Type B pancreatic cell (in vitro differentiated cells): ENCODE results near the gene UNC13A. TPM values are rescaled to one million over a fixed set of nuclear protein-coding genes. Genes with fewer than 3 reads are reported as not detected.

ENCODE experiments used
- DNase-seq: peaks from one replicate; pipeline ENCODE4 v3.0.0; 2021; ENCODE audit warnings: mixed read lengths; ENCODE audit not compliant: unreplicated experiment; ENCODE audit errors: extremely low spot score
- H3K27ac Mint-ChIP-seq: 2 replicates; pipeline ENCODE4 v1.8.0; 2021; ENCODE audit warnings: mild to moderate bottlenecking, mixed read lengths
- H3K27me3 Mint-ChIP-seq: 2 replicates; pipeline ENCODE4 v1.8.0; 2021; ENCODE audit warnings: mixed read lengths
- H3K36me3 Mint-ChIP-seq: 2 replicates; pipeline ENCODE4 v1.8.0; 2021; ENCODE audit warnings: mixed read lengths
- H3K4me1 Mint-ChIP-seq: one replicate; pipeline ENCODE4 v1.8.0; 2021; ENCODE audit warnings: mixed read lengths; ENCODE audit not compliant: unreplicated experiment
- H3K4me3 Mint-ChIP-seq: 2 replicates; pipeline ENCODE4 v1.8.0; 2021; ENCODE audit warnings: mild to moderate bottlenecking, mixed read lengths
- H3K9me3 Mint-ChIP-seq: 2 replicates; pipeline ENCODE4 v1.8.0; 2021; ENCODE audit warnings: mixed read lengths
- CTCF ChIP-seq: fragments of 200-600 bp; sonication (generic); conservative IDR thresholded peaks from 2 replicates; pipeline ENCODE4 v1.5.0; 2021; ENCODE audit warnings: antibody characterized with exemption, mild to moderate bottlenecking
- long read RNA-seq: library from polyadenylated mRNA; unstranded; transcript quantifications from one replicate; pipeline ENCODE4 v2.0.0, GENCODE V29; 2020
- total RNA-seq: library from RNA; stranded (reverse); gene quantifications from 2 replicates; pipeline ENCODE4 v1.2.1, GENCODE V29; 2021; ENCODE audit warnings: low replicate concordance

The UNC13A gene
- 4.3 and 6.2 TPM in 2 replicates for total RNA-seq
- long read RNA-seq, partial matches to known transcripts: 0 of 2 reads
- long read RNA-seq, other reads (novel, unspliced or antisense): 2 of 2 reads

- H3K27me3 Mint-ChIP-seq: peaks cover 67% of the 10 kb centered on the region
- H3K4me1 Mint-ChIP-seq: peaks cover 7% of the 10 kb centered on the region
- no peak for TF ChIP-seq CTCF
- peak within 1 kb of the TSS; percentile 85 for H3K4me3 Mint-ChIP-seq
- DNase-seq: peak; percentile 82
- H3K27ac Mint-ChIP-seq: peak within 1 kb of the TSS; percentile 44
- no peaks in the 10 kb centered on the region for H3K9me3 Mint-ChIP-seq
- no peaks in the 10 kb centered on the region for H3K36me3 Mint-ChIP-seq
Observed at GRCh38 chr19:17687857-17688784, at the start of gene UNC13A. Gene UNC13A (minus strand): TSS chr19:17688354. CDS start chr19:17688199, 155 bp downstream.

- H3K4me3 Mint-ChIP-seq: peak overlapping the region; percentile 36
- no peaks in the 10 kb centered on the region for H3K4me1 Mint-ChIP-seq
- peak overlapping the region; percentile 69 for H3K27ac Mint-ChIP-seq
- no peak for TF ChIP-seq CTCF
- H3K9me3 Mint-ChIP-seq: no peaks in the 10 kb centered on the region
- peaks cover 9% of the 10 kb centered on the region for H3K36me3 Mint-ChIP-seq
- no peaks in the 10 kb centered on the region for H3K27me3 Mint-ChIP-seq
- DNase-seq: no peak
Observed at GRCh38 chr19:17737690-17738153, 49.6 kb upstream of the UNC13A start.

GRCh38 chr19:17735410-17735809 is 47.3 kb upstream of the UNC13A start:
- Mint-ChIP-seq H3K36me3 (peaks cover 27% of the 10 kb centered on the region), H3K9me3 (no peaks in the 10 kb centered on the region), H3K4me3 (no peak overlapping the region), H3K4me1 (peaks cover 5% of the 10 kb centered on the region), H3K27ac (no peak overlapping the region), H3K27me3 (no peaks in the 10 kb centered on the region)
- no peak for DNase-seq
- TF ChIP-seq CTCF: no peak

GRCh38 chr19:17734146-17734545 is 46.0 kb upstream of the UNC13A start:
- H3K36me3 Mint-ChIP-seq: peaks cover 33% of the 10 kb centered on the region
- no peak for TF ChIP-seq CTCF
- no peak overlapping the region for H3K27ac Mint-ChIP-seq
- DNase-seq: no peak
- H3K9me3 Mint-ChIP-seq: no peaks in the 10 kb centered on the region
- H3K27me3 Mint-ChIP-seq: no peaks in the 10 kb centered on the region
- H3K4me3 Mint-ChIP-seq: no peak overlapping the region
- H3K4me1 Mint-ChIP-seq: peaks cover 5% of the 10 kb centered on the region

- Mint-ChIP-seq H3K36me3 (peaks cover 33% of the 10 kb centered on the region), H3K4me3 (no peak overlapping the region), H3K4me1 (peaks cover 5% of the 10 kb centered on the region), H3K27me3 (no peaks in the 10 kb centered on the region), H3K9me3 (no peaks in the 10 kb centered on the region), H3K27ac (no peak overlapping the region)
- no peak for DNase-seq
- TF ChIP-seq CTCF: no peak
Observed at GRCh38 chr19:17733127-17733526, 45.0 kb upstream of the UNC13A start.
